SW480 (cell line): Measurements from ENCODE around the gene KLHL2.
"Not testable (repeated sequence)": the region's sequence is repeated elsewhere in the genome, so short reads cannot be mapped to it uniquely, and the experiment has no call there.

ENCODE experiments used
- DNase-seq: peaks from one replicate; pipeline ENCODE4 v3.0.0-alpha.2; 2016; ENCODE audit warnings: low spot score

Gene KLHL2

GRCh38 chr4:165328708-165329107 is 121.3 kb downstream of the KLHL2 start:
- no peak for DNase-seq

- DNase-seq: no peak
Measured at GRCh38 chr4:165330071-165330470, 122.7 kb downstream of the KLHL2 start.

GRCh38 chr4:165330666-165331065 is 123.3 kb downstream of the KLHL2 start:
- DNase-seq: no peak

- no peak for DNase-seq
Measured at GRCh38 chr4:165331359-165331758, 124.0 kb downstream of the KLHL2 start.

GRCh38 chr4:165331823-165332222 is 124.5 kb downstream of the KLHL2 start:
- no peak for DNase-seq

- DNase-seq: no peak
Measured at GRCh38 chr4:165332502-165332901, 125.1 kb downstream of the KLHL2 start.

GRCh38 chr4:165335163-165335703 is 127.9 kb downstream of the KLHL2 start:
- DNase-seq: no peak

- DNase-seq: no peak
Measured at GRCh38 chr4:165336743-165337142, 129.4 kb downstream of the KLHL2 start.

GRCh38 chr4:165342340-165342739 is 135.0 kb downstream of the KLHL2 start:
- DNase-seq: not testable (repeated sequence)

GRCh38 chr4:165343353-165344191 is 136.2 kb downstream of the KLHL2 start:
- DNase-seq: no peak

- DNase-seq: no peak
Measured at GRCh38 chr4:165345666-165346417, 138.5 kb downstream of the KLHL2 start.

- no peak for DNase-seq
Measured at GRCh38 chr4:165347647-165348569, 140.5 kb downstream of the KLHL2 start.

GRCh38 chr4:165351359-165352130 is 144.2 kb downstream of the KLHL2 start:
- no peak for DNase-seq

GRCh38 chr4:165355900-165356300 is 148.5 kb downstream of the KLHL2 start:
- no peak for DNase-seq

- DNase-seq: peak; percentile 47
Measured at GRCh38 chr4:165359506-165359905, 152.1 kb downstream of the KLHL2 start.

- DNase-seq: peak; percentile 26
Measured at GRCh38 chr4:165360041-165360695, 152.8 kb downstream of the KLHL2 start.

- no peak for DNase-seq
Measured at GRCh38 chr4:165360985-165361670, 153.8 kb downstream of the KLHL2 start.

- DNase-seq: no peak
Measured at GRCh38 chr4:165361810-165362209, 154.4 kb downstream of the KLHL2 start.

GRCh38 chr4:165364452-165365080 is 157.2 kb downstream of the KLHL2 start:
- peak; percentile 16 for DNase-seq
